ENCODE measurements around the gene BIVM. TPM values are rescaled to one million over a fixed set of nuclear protein-coding genes. Genes with fewer than 3 reads are reported as not detected.

BIVM gene
- polyA plus RNA-seq, 1 donor from 2014 or later, result 6.1 TPM

DNA sequence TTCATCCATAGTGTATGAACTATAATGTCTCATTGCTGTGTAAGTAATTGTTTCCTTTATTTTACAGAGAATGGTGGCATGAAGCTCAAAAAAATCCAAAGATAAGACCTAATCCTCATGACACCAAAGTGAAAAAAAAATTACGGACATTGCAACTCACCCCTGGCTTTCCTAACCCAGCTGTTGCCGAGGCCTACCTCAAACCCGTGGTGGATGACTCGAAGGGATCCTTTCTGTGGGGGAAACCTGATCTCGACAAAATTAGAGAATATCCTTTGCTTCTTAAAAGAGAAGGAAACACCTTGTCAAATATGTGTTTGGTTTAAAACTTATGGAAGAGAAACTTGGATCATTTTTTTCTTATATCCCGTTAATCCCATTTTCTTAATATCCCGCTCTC lies 73.2 kb downstream of the BIVM start:
- Mint-ChIP-seq H3K4me3 (no peak overlapping the region), H3K36me3 (peaks cover 13% of the 10 kb centered on the region), H3K9me3 (no peaks in the 10 kb centered on the region), H3K4me1 (peaks cover 6 to 8% (median 6%) of the 10 kb centered on the region in 3 donors), H3K27ac (no peak overlapping the region), H3K27me3 (no peaks in the 10 kb centered on the region)

DNA sequence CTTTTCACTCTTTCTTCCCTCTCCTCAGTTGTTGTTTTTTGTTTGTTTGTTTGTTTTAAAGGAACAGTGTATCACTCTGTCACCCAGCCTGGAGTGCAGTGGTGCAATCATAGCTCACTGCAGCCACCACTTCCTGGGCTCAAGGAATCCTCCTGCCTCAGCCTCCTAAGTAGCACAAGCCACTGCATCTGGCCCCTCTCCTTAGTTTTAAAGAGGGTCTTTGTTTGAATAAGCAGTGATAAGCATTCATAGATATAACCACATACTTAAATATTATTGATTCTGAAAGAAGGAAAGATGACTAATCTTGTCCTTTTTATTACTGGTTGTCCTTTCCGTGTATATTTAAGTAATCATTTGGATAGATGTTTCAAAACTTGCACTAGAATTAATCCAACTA lies 73.6 kb downstream of the BIVM start:
- Mint-ChIP-seq H3K36me3 (peaks cover 17% of the 10 kb centered on the region), H3K27ac (no peak overlapping the region), H3K9me3 (no peaks in the 10 kb centered on the region), H3K27me3 (no peaks in the 10 kb centered on the region), H3K4me3 (no peak overlapping the region), H3K4me1 (peaks cover 6 to 8% (median 6%) of the 10 kb centered on the region in 3 donors)

DNA sequence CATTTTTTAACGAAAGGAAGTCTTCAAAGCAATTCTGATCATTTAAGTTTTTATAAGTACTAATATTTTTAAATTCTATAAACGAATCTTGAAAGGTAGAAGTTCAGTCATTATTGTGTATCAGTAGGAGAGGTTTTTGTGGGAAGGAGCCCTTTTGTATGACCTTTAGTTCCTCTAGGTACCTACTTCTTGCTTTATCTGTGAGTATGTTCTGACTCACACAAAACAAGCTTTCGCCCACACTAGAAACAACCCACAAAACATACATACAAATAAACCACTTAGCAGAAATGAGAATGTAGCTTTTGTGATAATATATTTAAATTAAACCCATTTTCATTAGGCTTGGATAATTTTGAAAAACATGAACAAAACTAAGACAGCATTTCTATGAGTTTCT lies 74.7 kb downstream of the BIVM start:
- H3K4me3 Mint-ChIP-seq, result no peak overlapping the region
- no peaks in the 10 kb centered on the region for H3K27me3 Mint-ChIP-seq
- H3K4me1 Mint-ChIP-seq, result peaks cover 6 to 8% (median 6%) of the 10 kb centered on the region in 3 donors
- H3K27ac Mint-ChIP-seq, result no peak overlapping the region
- H3K36me3 Mint-ChIP-seq, result peaks cover 17% of the 10 kb centered on the region
- H3K9me3 Mint-ChIP-seq, result no peaks in the 10 kb centered on the region

DNA sequence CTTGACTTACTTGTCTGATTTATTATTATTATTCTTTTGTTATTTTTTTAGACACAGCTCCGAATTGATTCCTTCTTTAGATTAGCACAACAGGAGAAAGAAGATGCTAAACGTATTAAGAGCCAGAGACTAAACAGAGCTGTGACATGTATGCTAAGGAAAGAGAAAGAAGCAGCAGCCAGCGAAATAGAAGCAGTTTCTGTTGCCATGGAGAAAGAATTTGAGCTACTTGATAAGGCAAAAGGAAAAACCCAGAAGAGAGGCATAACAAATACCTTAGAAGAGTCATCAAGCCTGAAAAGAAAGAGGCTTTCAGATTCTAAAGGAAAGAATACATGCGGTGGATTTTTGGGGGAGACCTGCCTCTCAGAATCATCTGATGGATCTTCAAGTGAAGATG lies 76.3 kb downstream of the BIVM start:
- Mint-ChIP-seq H3K9me3 (no peaks in the 10 kb centered on the region), H3K4me1 (peaks cover 4 to 6% (median 6%) of the 10 kb centered on the region in 3 donors), H3K4me3 (no peak overlapping the region), H3K27ac (no peak overlapping the region), H3K36me3 (peaks cover 17% of the 10 kb centered on the region), H3K27me3 (no peaks in the 10 kb centered on the region)

DNA sequence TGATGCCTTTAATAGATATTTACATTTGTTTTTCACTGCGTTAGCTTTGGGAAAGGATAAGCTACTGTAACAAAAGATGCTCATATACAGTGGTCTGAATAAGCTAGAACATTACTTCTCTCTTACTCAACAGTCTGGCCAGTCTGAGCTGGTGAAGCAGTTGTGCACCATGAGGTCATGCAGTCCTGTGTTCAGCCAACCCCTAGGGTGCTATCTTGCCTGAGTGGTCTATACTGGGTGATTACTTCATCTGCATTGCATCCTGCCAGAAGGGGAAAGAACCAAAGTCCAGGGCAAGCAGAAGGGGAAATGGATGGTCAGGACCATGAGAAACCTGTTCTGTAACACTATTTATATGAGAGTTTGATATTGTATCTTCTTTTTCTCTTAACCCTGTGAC lies 78.4 kb downstream of the BIVM start:
- H3K4me3 Mint-ChIP-seq, result no peak overlapping the region
- H3K27me3 Mint-ChIP-seq, result no peaks in the 10 kb centered on the region
- H3K36me3 Mint-ChIP-seq, result peaks cover 15% of the 10 kb centered on the region
- H3K9me3 Mint-ChIP-seq, result no peaks in the 10 kb centered on the region
- H3K4me1 Mint-ChIP-seq, result peaks cover 0 to 3% (median 0%) of the 10 kb centered on the region in 3 donors
- H3K27ac Mint-ChIP-seq, result no peak overlapping the region

DNA sequence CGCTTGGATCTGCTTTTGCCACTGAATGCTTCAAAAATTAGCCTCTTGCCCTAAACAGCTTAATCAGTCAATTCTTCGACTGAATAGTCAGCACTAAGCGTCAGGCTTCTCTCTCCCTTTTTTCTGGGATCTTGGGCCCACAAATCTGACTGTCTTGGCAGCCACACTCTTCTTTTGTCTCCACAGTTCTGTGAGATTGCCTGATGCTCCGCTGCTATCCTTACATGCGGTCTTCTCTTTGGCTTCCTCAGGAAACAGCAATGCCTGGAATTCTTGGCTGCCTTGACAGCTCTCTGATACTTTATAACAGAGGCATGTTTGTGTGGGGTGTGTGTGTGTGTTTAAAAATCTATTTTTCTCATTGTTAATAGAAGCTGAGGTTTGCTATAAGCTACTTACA lies 79.6 kb downstream of the BIVM start:
- H3K36me3 Mint-ChIP-seq, result peaks cover 15% of the 10 kb centered on the region
- H3K27me3 Mint-ChIP-seq, result no peaks in the 10 kb centered on the region
- no peak overlapping the region for H3K27ac Mint-ChIP-seq
- H3K4me3 Mint-ChIP-seq, result no peak overlapping the region
- peaks cover 0 to 2% (median 0%) of the 10 kb centered on the region in 3 donors for H3K4me1 Mint-ChIP-seq
- H3K9me3 Mint-ChIP-seq, result no peaks in the 10 kb centered on the region

DNA sequence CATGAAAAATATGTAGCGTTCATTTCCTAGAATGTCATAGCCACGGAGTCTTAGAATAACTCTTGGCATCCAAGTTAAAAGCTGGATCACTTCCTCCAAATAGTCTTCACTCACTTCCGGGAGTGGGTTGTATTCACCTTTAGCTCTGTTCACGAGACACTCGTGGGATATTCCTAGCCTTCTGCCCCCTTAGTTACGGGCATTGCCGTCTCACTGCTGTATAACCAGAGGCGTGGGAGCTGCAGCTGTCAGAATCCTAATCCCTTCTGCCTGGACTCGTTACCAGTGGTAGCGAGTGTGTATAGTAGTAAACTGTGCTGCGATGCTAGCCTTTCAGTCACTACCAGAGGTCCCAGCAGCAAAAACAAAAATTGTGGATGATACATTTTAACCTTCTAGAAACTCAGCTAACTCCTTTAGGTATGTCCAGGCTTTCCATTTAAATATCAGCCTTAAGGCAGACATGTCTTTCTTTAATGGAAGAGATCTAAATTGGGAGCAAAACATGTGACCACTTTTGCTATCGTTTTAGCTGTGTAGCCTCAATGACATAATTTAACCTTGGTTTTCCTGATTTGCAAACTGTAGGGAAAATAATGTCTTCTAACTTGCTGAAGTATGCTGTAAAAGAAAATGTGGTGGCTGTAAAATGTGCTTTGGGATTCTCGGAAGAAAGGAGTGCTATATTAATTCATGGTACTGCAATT lies 81.0 kb downstream of the BIVM start:
- Mint-ChIP-seq H3K36me3 (peaks cover 13% of the 10 kb centered on the region), H3K4me1 (peaks cover 0 to 2% (median 0%) of the 10 kb centered on the region in 3 donors)

DNA sequence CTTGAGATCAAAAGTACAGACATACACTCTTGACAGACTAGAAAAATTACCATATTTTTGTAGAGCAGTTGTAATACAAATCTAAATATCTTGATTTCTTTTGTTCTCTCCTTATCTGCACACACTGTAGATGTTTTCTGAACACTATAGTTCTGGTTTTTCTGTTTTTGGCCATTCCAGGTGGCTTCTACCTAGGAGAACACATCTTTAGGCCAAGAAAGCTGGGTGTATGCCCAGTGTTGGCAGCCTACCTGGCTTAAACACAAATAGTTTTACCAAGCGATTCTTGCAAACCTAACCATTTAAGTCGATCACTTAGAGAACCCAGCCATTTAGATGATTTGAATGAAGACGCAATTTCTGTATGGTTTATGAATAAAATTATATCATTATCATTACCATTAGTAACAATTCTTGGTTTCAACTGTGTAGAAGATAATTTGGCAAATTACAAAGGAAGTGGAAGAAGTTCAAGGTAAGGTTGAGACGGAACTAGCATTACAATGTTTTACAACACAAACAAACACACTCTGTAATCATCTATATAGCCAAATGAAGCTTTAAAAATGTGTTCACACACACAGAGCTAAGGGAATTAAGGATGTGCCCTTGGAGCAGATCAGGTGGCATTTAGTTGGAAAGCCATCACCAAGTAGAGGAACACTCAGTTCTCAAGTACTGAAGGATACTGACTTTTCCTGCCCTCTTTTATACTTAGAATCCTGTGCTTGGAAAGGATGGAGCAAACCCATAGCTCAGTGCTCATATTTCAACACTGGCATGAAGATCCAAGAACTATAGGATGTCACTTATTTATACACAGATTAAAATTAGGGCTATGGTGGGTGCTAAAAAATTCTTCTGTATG lies 83.1 kb downstream of the BIVM start:
- Mint-ChIP-seq H3K36me3 (peaks cover 5% of the 10 kb centered on the region), H3K27me3 (no peaks in the 10 kb centered on the region), H3K4me1 (peaks cover 0 to 2% (median 0%) of the 10 kb centered on the region in 3 donors), H3K4me3 (no peak overlapping the region), H3K9me3 (no peaks in the 10 kb centered on the region), H3K27ac (no peak overlapping the region)

More for the DNA sequence above, 81.0 kb downstream of the BIVM start:
- Mint-ChIP-seq H3K27me3 (no peaks in the 10 kb centered on the region), H3K4me3 (no peak overlapping the region), H3K9me3 (no peaks in the 10 kb centered on the region), H3K27ac (no peak overlapping the region)

Other genes starting within 250 kb of the BIVM start
- 21.4 TPM for gene TPP2, start 202.1 kb upstream of the BIVM start, polyA plus RNA-seq
- not detected for gene METTL21C, start 104.1 kb upstream of the BIVM start, polyA plus RNA-seq
- 12.1 TPM for gene TEX30, start 25.3 kb upstream of the BIVM start, polyA plus RNA-seq
- gene POGLUT2, start 143 bp upstream of the BIVM start, polyA plus RNA-seq, result 0.44 TPM
- 42.4 TPM for gene ERCC5, start 46.9 kb downstream of the BIVM start, polyA plus RNA-seq

Measured in IgD-negative memory B cell (primary cell).